IMR-90 (cell line): ENCODE measurements around the gene TMOD1. TPM values are rescaled to one million over a fixed set of nuclear protein-coding genes. Genes with fewer than 3 reads are reported as not detected.

ENCODE experiments used
- ATAC-seq: fragments of 200-7000 bp; cut with Tn5 transposase; 2 replicates; pipeline ENCODE4 v1.9.1; 2020; ENCODE audit warnings: low read depth, mild to moderate bottlenecking, moderate library complexity
- BruUV-seq: library from RNA; stranded (reverse); fragments of 400-500 nt; replicated peaks from 2 replicates; lab custom pipeline; 2021; lab: Mats Ljungman, UMichigan
- CTCF ChIA-PET: fragments of 300-600 bp; formaldehyde crosslinking; extraction: SDS; loops from one replicate; lab custom pipeline; 2021; ENCODE audit warnings: antibody characterized with exemption; lab: Yijun Ruan, JAX
- POLR2A ChIA-PET: fragments of 300-600 bp; sonication (Branson Sonifier 250); formaldehyde crosslinking; loops from one replicate; lab custom pipeline; 2022; ENCODE audit warnings: antibody characterized with exemption; ENCODE audit not compliant: unreplicated experiment; lab: Charles Lee
- DNase-seq: peaks from one replicate; pipeline ENCODE4 v3.0.0; 2013
- H2AFZ ChIP-seq: replicated peaks from 2 replicates; pipeline ENCODE3; 2013; ENCODE audit warnings: low read length, mild to moderate bottlenecking; ENCODE audit not compliant: poor library complexity
- H2AK5ac ChIP-seq: 2 replicates; pipeline ENCODE4 v1.6.1; 2013; ENCODE audit warnings: low read depth, low read length, inconsistent platforms
- H2AK9ac ChIP-seq: replicated peaks from 2 replicates; pipeline ENCODE3; 2013; ENCODE audit warnings: mild to moderate bottlenecking, low read depth, low read length, moderate library complexity; ENCODE audit not compliant: poor library complexity
- H2BK120ac ChIP-seq: 2 replicates; pipeline ENCODE4 v1.6.1; 2013; ENCODE audit warnings: low read depth, low read length, inconsistent platforms
- H2BK15ac ChIP-seq: 3 replicates; pipeline ENCODE4 v1.6.1; 2013; ENCODE audit warnings: low read depth, low read length, inconsistent platforms
- H2BK20ac ChIP-seq: 2 replicates; pipeline ENCODE4 v1.6.1; 2013; ENCODE audit warnings: low read depth, mild to moderate bottlenecking, inconsistent platforms, low read length, moderate library complexity
- H2BK5ac ChIP-seq: 2 replicates; pipeline ENCODE4 v1.6.1; 2013; ENCODE audit warnings: mild to moderate bottlenecking, low read depth, low read length, inconsistent platforms; ENCODE audit not compliant: poor library complexity, severe bottlenecking
- H3K14ac ChIP-seq: replicated peaks from 2 replicates; pipeline ENCODE4 v1.6.1; 2013; ENCODE audit warnings: low read depth, low read length, inconsistent platforms
- H3K18ac ChIP-seq: 2 replicates; pipeline ENCODE4 v1.6.1; 2013; ENCODE audit warnings: low read depth, low read length, control low read depth
- H3K23ac ChIP-seq: 2 replicates; pipeline ENCODE4 v1.6.1; 2013; ENCODE audit warnings: low read depth, low read length, inconsistent platforms
- H3K27ac ChIP-seq: 2 replicates; pipeline ENCODE4 v1.5.1; 2013; ENCODE audit warnings: mild to moderate bottlenecking, control low read depth, low read length; ENCODE audit not compliant: insufficient read depth
- H3K27me3 ChIP-seq: 2 replicates; pipeline ENCODE4 v1.6.1; 2013; ENCODE audit warnings: low read length; ENCODE audit not compliant: control insufficient read depth, insufficient read depth
- H3K36me3 ChIP-seq: 2 replicates; pipeline ENCODE4 v1.6.1; 2013; ENCODE audit warnings: low read length, mixed read lengths; ENCODE audit not compliant: control insufficient read depth, insufficient read depth
- H3K4ac ChIP-seq: 2 replicates; pipeline ENCODE4 v1.6.1; 2013; ENCODE audit warnings: low read depth, low read length, inconsistent platforms
- H3K4me1 ChIP-seq: 2 replicates; pipeline ENCODE4 v1.6.1; 2013; ENCODE audit warnings: low read length, mixed read lengths; ENCODE audit not compliant: control insufficient read depth, insufficient read depth
- H3K4me2 ChIP-seq: 2 replicates; pipeline ENCODE4 v1.6.1; 2013; ENCODE audit warnings: low read depth, mild to moderate bottlenecking, control low read depth, low read length, moderate library complexity
- H3K4me3 ChIP-seq: 2 replicates; pipeline ENCODE4 v1.5.1; 2013; ENCODE audit warnings: low read depth, mild to moderate bottlenecking, control low read depth, low read length, moderate library complexity; ENCODE audit not compliant: insufficient read depth
- H3K56ac ChIP-seq: 2 replicates; pipeline ENCODE4 v1.6.1; 2013; ENCODE audit warnings: low read length, inconsistent platforms; ENCODE audit not compliant: insufficient read depth; ENCODE audit errors: extremely low read depth
- H3K79me1 ChIP-seq, 2 experiments: 2 replicates each; pipeline ENCODE4 v1.6.1; 2013; ENCODE audit warnings: low read length in 2 of 2, inconsistent platforms in 1 of 2, low read depth in 1 of 2
- H3K9ac ChIP-seq: 2 replicates; pipeline ENCODE4 v1.6.1; 2013; ENCODE audit warnings: low read depth, low read length, control low read depth
- H3K9me1 ChIP-seq: 2 replicates; pipeline ENCODE4 v1.6.1; 2013; ENCODE audit warnings: low read length, inconsistent platforms; ENCODE audit not compliant: insufficient read depth
- H3K9me3 ChIP-seq: 2 replicates; pipeline ENCODE4 v1.6.1; 2013; ENCODE audit warnings: low read length; ENCODE audit not compliant: control insufficient read depth, insufficient read depth
- H4K20me1 ChIP-seq: 2 replicates; pipeline ENCODE4 v1.6.1; 2013; ENCODE audit warnings: low read length, inconsistent platforms; ENCODE audit not compliant: insufficient read depth
- H4K5ac ChIP-seq: 2 replicates; pipeline ENCODE4 v1.6.1; 2013; ENCODE audit warnings: mild to moderate bottlenecking, low read depth, low read length, control low read depth
- H4K8ac ChIP-seq, 2 experiments: 2 replicates each; pipeline ENCODE4 v1.6.1; 2013; ENCODE audit warnings: low read depth in 2 of 2, low read length in 2 of 2, control low read depth in 1 of 2, inconsistent platforms in 1 of 2
- H4K91ac ChIP-seq: 2 replicates; pipeline ENCODE4 v1.6.1; 2013; ENCODE audit warnings: low read depth, low read length, inconsistent platforms; ENCODE audit not compliant: insufficient read depth
- BHLHE40 ChIP-seq: fragments of 150-350 bp; IDR thresholded peaks from 2 replicates; pipeline ENCODE4 v1.6.1; 2016; ENCODE audit warnings: mild to moderate bottlenecking, low read depth, low read length
- CEBPB ChIP-seq: IDR thresholded peaks from 2 replicates; pipeline ENCODE4 v1.6.1; 2012; ENCODE audit warnings: low read depth, low read length, improper control_type of control experiment
- CHD1 ChIP-seq: IDR thresholded peaks from 2 replicates; pipeline ENCODE4 v1.6.1; 2012; ENCODE audit warnings: low read depth, low read length, improper control_type of control experiment
- CTCF ChIP-seq: conservative IDR thresholded peaks from 2 replicates; pipeline ENCODE4 v1.5.1; 2012; ENCODE audit warnings: mild to moderate bottlenecking, low read depth, low read length, improper control_type of control experiment
- ELK1 ChIP-seq: fragments of 150-350 bp; IDR thresholded peaks from 2 replicates; pipeline ENCODE4 v1.6.1; 2016; ENCODE audit warnings: low read depth, mild to moderate bottlenecking, low read length, moderate library complexity, borderline replicate concordance
- FOS ChIP-seq: fragments of 150-350 bp; IDR thresholded peaks from 2 replicates; pipeline ENCODE4 v1.6.1; 2016; ENCODE audit warnings: low read depth, low read length
- MAFK ChIP-seq: IDR thresholded peaks from 2 replicates; pipeline ENCODE4 v1.6.1; 2012; ENCODE audit warnings: low read depth, low read length, improper control_type of control experiment
- MAZ ChIP-seq: IDR thresholded peaks from 2 replicates; pipeline ENCODE4 v1.6.1; 2012; ENCODE audit warnings: low read depth, mild to moderate bottlenecking, low read length, improper control_type of control experiment, moderate library complexity, borderline replicate concordance
- MXI1 ChIP-seq: IDR thresholded peaks from 2 replicates; pipeline ENCODE4 v1.6.1; 2012; ENCODE audit warnings: low read depth, mild to moderate bottlenecking, low read length, moderate library complexity, borderline replicate concordance
- NFE2L2 ChIP-seq: fragments of 150-350 bp; IDR thresholded peaks from 2 replicates; pipeline ENCODE4 v1.6.1; 2016; ENCODE audit warnings: low read depth, mild to moderate bottlenecking, low read length
- POLR2A ChIP-seq: IDR thresholded peaks from 2 replicates; pipeline ENCODE4 v1.6.1; 2012; ENCODE audit warnings: mild to moderate bottlenecking, low read depth, low read length
- RAD21 ChIP-seq: IDR thresholded peaks from 2 replicates; pipeline ENCODE4 v1.6.1; 2012; ENCODE audit warnings: low read length, improper control_type of control experiment
- RCOR1 ChIP-seq: IDR thresholded peaks from 2 replicates; pipeline ENCODE4 v1.6.1; 2012; ENCODE audit warnings: mild to moderate bottlenecking, low read length, improper control_type of control experiment; ENCODE audit not compliant: insufficient replicate concordance
- RFX5 ChIP-seq: IDR thresholded peaks from 2 replicates; pipeline ENCODE4 v1.8.0; 2012; ENCODE audit warnings: low read depth, mild to moderate bottlenecking, low read length, moderate library complexity
- SMC3 ChIP-seq: fragments of 150-350 bp; IDR thresholded peaks from 2 replicates; pipeline ENCODE4 v1.6.1; 2016; ENCODE audit warnings: low read depth, mild to moderate bottlenecking, antibody characterized with exemption, low read length, moderate library complexity
- USF2 ChIP-seq: fragments of 150-350 bp; IDR thresholded peaks from 2 replicates; pipeline ENCODE4 v1.6.1; 2017; ENCODE audit warnings: mild to moderate bottlenecking, antibody characterized with exemption, low read length, low read depth
- WGBS, 2 experiments: methylation state at CpG; one replicate each; pipeline versions ENCODE4 v1.1.5 to v1.1.7; 2013; ENCODE audit warnings: missing lambda C conversion rate in 2 of 2; ENCODE audit not compliant: insufficient read length in 1 of 2; ENCODE audit errors: extremely low coverage in 2 of 2; 5-methylcytosine and 5-hydroxymethylcytosine counted together
- dilution Hi-C: fragments of 300-500 bp; cut with HindIII; formaldehyde crosslinking; loops from one replicate; pipeline ENCODE4 v1.14.3; 2018; ENCODE audit warnings: low sequenced_read_pairs; ENCODE audit not compliant: unreplicated experiment
- in situ Hi-C: fragments of 300-500 bp; cut with MboI; formaldehyde crosslinking; loops from 3 replicates; pipeline ENCODE4 v1.14.3; 2019; ENCODE audit warnings: low sequenced_read_pairs, inconsistent platforms, mixed read lengths
- intact Hi-C: fragments of 100-400 bp; cut with micrococcal nuclease; formaldehyde crosslinking; loops from 2 replicates; pipeline ENCODE4 v1.10.0; 2022
- polyA plus RNA-seq, 3 experiments: library from polyadenylated mRNA; depleted of rRNA; stranded (reverse); fragments of >200 nt; gene quantifications; 2 replicates each; pipeline ENCODE4 v1.2.3, GENCODE V29; 2012; ENCODE audit warnings: low replicate concordance in 1 of 3
- total RNA-seq: library from RNA; depleted of rRNA; stranded (reverse); fragments of >200 nt; gene quantifications from 2 replicates; pipeline ENCODE4 v1.2.3, GENCODE V29; 2012

TMOD1 gene
- total and polyA plus RNA-seq, 2 of the 4 experiments (the other 2 are of a cell fraction), result 0.18 to 0.38 TPM

GRCh38 chr9:97635026-97635425 is 133.6 kb downstream of the TMOD1 start:
- H2BK20ac ChIP-seq, result no peak overlapping the region
- H2AFZ ChIP-seq, result no peak overlapping the region
- WGBS, 2 experiments, result 88% methylated on average over 3 of the region's 7 CpGs; no CpG with 5 or more reads in 1 of the 2 experiments
- ChIA-PET CTCF (interaction anchor here (1.3 kb wide), 1 partner anchor 11 kb away, joined by 6 read pairs; no protein-coding TSS in a partner anchor), POLR2A (no interaction called here)
- no peak overlapping the region for H2BK120ac ChIP-seq
- no peaks in the 10 kb centered on the region for H3K36me3 ChIP-seq
- H4K5ac ChIP-seq, result no peak overlapping the region
- H2AK5ac ChIP-seq, result no peak overlapping the region
- no peaks in the 10 kb centered on the region for H3K27me3 ChIP-seq
- H3K4ac ChIP-seq, result no peak overlapping the region
- TF ChIP-seq SMC3 (no peak), CEBPB (no peak), RFX5 (no peak), MAFK (no peak), ELK1 (no peak), FOS (no peak), MXI1 (no peak), POLR2A (no peak), USF2 (no peak), BHLHE40 (no peak), RAD21 (no peak), RCOR1 (no peak), CHD1 (no peak), CTCF (no peak), NFE2L2 (no peak), MAZ (no peak)
- no peak for ATAC-seq
- H3K4me2 ChIP-seq, result peak overlapping the region; percentile 99
- no peak overlapping the region for H4K8ac ChIP-seq
- H3K4me3 ChIP-seq, result no peak overlapping the region
- H2BK15ac ChIP-seq, result no peak overlapping the region
- no peak overlapping the region for H3K56ac ChIP-seq
- no peak overlapping the region for H3K18ac ChIP-seq
- no peaks in the 10 kb centered on the region; the same call in 1 of the 2 replicates for H3K9me1 ChIP-seq
- dilution Hi-C loops, result no loop called here
- H3K9me3 ChIP-seq, result no peaks in the 10 kb centered on the region
- H3K9ac ChIP-seq, result peak overlapping the region; percentile 93; the same call in 1 of the 2 replicates
- BruUV-seq, result TSS peak; percentile 58
- intact Hi-C loops, result no loop called here
- no peak for DNase-seq
- no peak overlapping the region for H2AK9ac ChIP-seq
- peaks cover 12 to 48% of the 10 kb centered on the region in 2 experiments for H3K79me1 ChIP-seq
- no peak overlapping the region for H3K14ac ChIP-seq
- in situ Hi-C loops, result no loop called here
- H4K91ac ChIP-seq, result no peak overlapping the region
- H4K20me1 ChIP-seq, result peaks cover 43% of the 10 kb centered on the region
- H3K23ac ChIP-seq, result 0 out of 2 replicates have a peak overlapping the region, but pooled peaks have one; percentile 37
- H2BK5ac ChIP-seq, result peak overlapping the region; percentile 0
- no peak overlapping the region for H3K27ac ChIP-seq
- peaks cover 7% of the 10 kb centered on the region for H3K4me1 ChIP-seq
